HG03196 (cell line): ENCODE data around the gene TUB.

ENCODE experiments used
- ATAC-seq: cut with Tn5 transposase; IDR thresholded peaks from one replicate; pipeline ENCODE4 v1.9.1; 2021; ENCODE audit not compliant: unreplicated experiment

Gene TUB

GRCh38 chr11:8105133-8105532, 24.1 kb downstream of the TUB start:
- no peak for ATAC-seq

- ATAC-seq = no peak
Measured at GRCh38 chr11:8105666-8106065, 24.7 kb downstream of the TUB start.

GRCh38 chr11:8106679-8107078, 25.7 kb downstream of the TUB start:
- ATAC-seq = no peak

- no peak for ATAC-seq
Measured at GRCh38 chr11:8107642-8108041, 26.6 kb downstream of the TUB start.

- no peak for ATAC-seq
Measured at GRCh38 chr11:8108421-8108820, 27.4 kb downstream of the TUB start.

- ATAC-seq = no peak
Measured at GRCh38 chr11:8109675-8110074, 28.7 kb downstream of the TUB start.

GRCh38 chr11:8110396-8110795, 29.4 kb downstream of the TUB start:
- no peak for ATAC-seq

- no peak for ATAC-seq
Measured at GRCh38 chr11:8111636-8112035, 30.6 kb downstream of the TUB start.

GRCh38 chr11:8122173-8122764, 41.3 kb downstream of the TUB start:
- ATAC-seq = no peak

GRCh38 chr11:8126649-8127289, 45.8 kb downstream of the TUB start:
- no peak for ATAC-seq

- no peak for ATAC-seq
Measured at GRCh38 chr11:8127447-8127846, 46.4 kb downstream of the TUB start.

GRCh38 chr11:8138526-8138925, 57.5 kb downstream of the TUB start:
- no peak for ATAC-seq

GRCh38 chr11:8149726-8150125, 68.7 kb downstream of the TUB start:
- no peak for ATAC-seq
